PC-9 (cell line): ENCODE data around the gene PTS. TPM values are rescaled to one million over a fixed set of nuclear protein-coding genes. Genes with fewer than 3 reads are reported as not detected.

Experiments
- BruUV-seq: library from RNA; stranded (reverse); fragments of 400-500 nt; replicated peaks from 2 replicates; lab custom pipeline; 2021; lab: Mats Ljungman, UMichigan
- CTCF ChIA-PET: fragments of 300-600 bp; sonication (Branson Sonifier 250); formaldehyde crosslinking; loops from one replicate; lab custom pipeline; 2022; ENCODE audit warnings: antibody characterized with exemption; lab: Charles Lee
- POLR2A ChIA-PET: fragments of 300-600 bp; sonication (Branson Sonifier 250); formaldehyde crosslinking; loops from one replicate; lab custom pipeline; 2022; ENCODE audit warnings: antibody characterized with exemption; ENCODE audit not compliant: unreplicated experiment; lab: Charles Lee
- DNase-seq, 2 experiments: peaks; one replicate each; pipeline versions ENCODE4 v3.0.0 to v3.0.0-alpha.2; 2015 to 2022; ENCODE audit warnings: mixed read lengths in 1 of 2
- H2AFZ ChIP-seq: fragments of 200-600 bp; sonication (generic); 2 replicates; pipeline ENCODE4 v1.8.1; 2017; ENCODE audit warnings: antibody characterized with exemption
- H3F3A ChIP-seq: fragments of 200-600 bp; sonication (generic); 2 replicates; pipeline ENCODE4 v1.8.1; 2017; ENCODE audit warnings: antibody characterized with exemption, mild to moderate bottlenecking, low read depth; ENCODE audit not compliant: insufficient read depth
- H3K27ac ChIP-seq: fragments of 200-600 bp; sonication (generic); 2 replicates; pipeline ENCODE4 v1.6.1; 2016; ENCODE audit warnings: mixed run types
- H3K27me3 ChIP-seq: fragments of 200-600 bp; sonication (generic); 2 replicates; pipeline ENCODE4 v1.6.1; 2016; ENCODE audit warnings: low read depth, mixed run types; ENCODE audit not compliant: insufficient read depth
- H3K36me3 ChIP-seq: fragments of 200-600 bp; sonication (generic); 2 replicates; pipeline ENCODE4 v1.6.1; 2016; ENCODE audit warnings: low read depth, mixed run types
- H3K4me1 ChIP-seq: fragments of 200-600 bp; sonication (generic); replicated peaks from 2 replicates; pipeline ENCODE4 v1.6.1; 2016; ENCODE audit warnings: mixed run types; ENCODE audit not compliant: insufficient read depth
- H3K4me2 ChIP-seq: fragments of 200-600 bp; sonication (generic); 2 replicates; pipeline ENCODE4 v1.6.1; 2017; ENCODE audit warnings: mixed run types
- H3K4me3 ChIP-seq: fragments of 200-600 bp; sonication (generic); 2 replicates; pipeline ENCODE4 v1.6.1; 2016; ENCODE audit warnings: mixed run types
- H3K79me2 ChIP-seq: fragments of 200-600 bp; sonication (generic); 2 replicates; pipeline ENCODE4 v1.6.1; 2017; ENCODE audit warnings: low read depth, mixed run types
- H3K9me2 ChIP-seq: fragments of 200-600 bp; sonication (generic); 2 replicates; pipeline ENCODE4 v1.8.1; 2017; ENCODE audit warnings: mild to moderate bottlenecking; ENCODE audit not compliant: insufficient read depth
- H3K9me3 ChIP-seq: fragments of 200-600 bp; sonication (generic); 2 replicates; pipeline ENCODE4 v1.8.1; 2016; ENCODE audit warnings: low read depth; ENCODE audit not compliant: insufficient read depth
- H4K20me1 ChIP-seq: fragments of 200-600 bp; sonication (generic); 2 replicates; pipeline ENCODE4 v1.8.1; 2017; ENCODE audit not compliant: insufficient read depth
- EZH2 ChIP-seq: fragments of 200-600 bp; sonication (generic); IDR thresholded peaks from 2 replicates; pipeline ENCODE4 v1.8.0; 2017; ENCODE audit warnings: antibody characterized with exemption, low read depth
- intact Hi-C: fragments of 100-400 bp; cut with micrococcal nuclease; formaldehyde crosslinking; loops from one replicate; pipeline ENCODE4 v1.10.0; 2022; ENCODE audit not compliant: unreplicated experiment
- total RNA-seq: library from RNA; stranded (reverse); gene quantifications from 2 replicates; pipeline ENCODE4 v1.2.3, GENCODE V29; 2021
- TF ChIP-seq, protein P1 (sequence below): fragments of 200-600 bp; sonication (generic); conservative IDR thresholded peaks from 2 replicates; pipeline ENCODE4 v1.6.1; 2017; ENCODE audit warnings: mixed run types, antibody characterized with exemption, mild to moderate bottlenecking, moderate library complexity

The PTS gene
- total RNA-seq, 1 experiment from 2014 or later, result 43.0 TPM

DNA sequence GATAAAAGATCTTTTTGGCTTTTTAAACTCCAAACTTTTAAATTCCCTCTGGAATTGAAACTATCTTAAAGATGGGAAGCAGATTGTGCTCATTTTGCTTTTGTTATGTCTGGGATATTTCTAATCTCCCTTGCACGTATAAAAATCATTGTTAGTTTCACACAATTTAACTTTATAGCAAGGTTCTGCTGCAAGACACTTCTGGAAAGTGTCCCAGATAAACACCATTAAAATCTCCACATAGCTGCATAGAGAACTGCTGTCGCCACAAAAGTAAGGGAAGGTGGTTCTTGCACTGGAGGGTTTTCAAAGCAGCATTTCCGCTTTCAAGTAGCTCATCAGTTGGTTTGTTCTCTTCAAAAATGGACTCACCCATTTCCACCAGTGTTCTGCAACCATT lies 11.8 kb downstream of the PTS start:
- Histone ChIP-seq H3K36me3 (peaks cover 29% of the 10 kb centered on the region), H4K20me1 (no peaks in the 10 kb centered on the region), H3K27ac (no peak overlapping the region), H2AFZ (no peak overlapping the region), H3K4me2 (no peak overlapping the region), H3K9me2 (no peaks in the 10 kb centered on the region), H3K4me3 (no peak overlapping the region), H3K79me2 (no peaks in the 10 kb centered on the region), H3K27me3 (no peaks in the 10 kb centered on the region), H3K9me3 (no peaks in the 10 kb centered on the region), H3K4me1 (no peaks in the 10 kb centered on the region), H3F3A (peaks cover 3% of the 10 kb centered on the region)
- intact Hi-C loops, result no loop called here
- TF ChIP-seq EZH2, result no peak
- TF ChIP-seq, protein P1, sequence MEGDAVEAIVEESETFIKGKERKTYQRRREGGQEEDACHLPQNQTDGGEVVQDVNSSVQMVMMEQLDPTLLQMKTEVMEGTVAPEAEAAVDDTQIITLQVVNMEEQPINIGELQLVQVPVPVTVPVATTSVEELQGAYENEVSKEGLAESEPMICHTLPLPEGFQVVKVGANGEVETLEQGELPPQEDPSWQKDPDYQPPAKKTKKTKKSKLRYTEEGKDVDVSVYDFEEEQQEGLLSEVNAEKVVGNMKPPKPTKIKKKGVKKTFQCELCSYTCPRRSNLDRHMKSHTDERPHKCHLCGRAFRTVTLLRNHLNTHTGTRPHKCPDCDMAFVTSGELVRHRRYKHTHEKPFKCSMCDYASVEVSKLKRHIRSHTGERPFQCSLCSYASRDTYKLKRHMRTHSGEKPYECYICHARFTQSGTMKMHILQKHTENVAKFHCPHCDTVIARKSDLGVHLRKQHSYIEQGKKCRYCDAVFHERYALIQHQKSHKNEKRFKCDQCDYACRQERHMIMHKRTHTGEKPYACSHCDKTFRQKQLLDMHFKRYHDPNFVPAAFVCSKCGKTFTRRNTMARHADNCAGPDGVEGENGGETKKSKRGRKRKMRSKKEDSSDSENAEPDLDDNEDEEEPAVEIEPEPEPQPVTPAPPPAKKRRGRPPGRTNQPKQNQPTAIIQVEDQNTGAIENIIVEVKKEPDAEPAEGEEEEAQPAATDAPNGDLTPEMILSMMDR, result no peak
- no peak for DNase-seq
- no TSS peak for BruUV-seq
- CTCF ChIA-PET, result no interaction called here
- POLR2A ChIA-PET, result no interaction called here

DNA sequence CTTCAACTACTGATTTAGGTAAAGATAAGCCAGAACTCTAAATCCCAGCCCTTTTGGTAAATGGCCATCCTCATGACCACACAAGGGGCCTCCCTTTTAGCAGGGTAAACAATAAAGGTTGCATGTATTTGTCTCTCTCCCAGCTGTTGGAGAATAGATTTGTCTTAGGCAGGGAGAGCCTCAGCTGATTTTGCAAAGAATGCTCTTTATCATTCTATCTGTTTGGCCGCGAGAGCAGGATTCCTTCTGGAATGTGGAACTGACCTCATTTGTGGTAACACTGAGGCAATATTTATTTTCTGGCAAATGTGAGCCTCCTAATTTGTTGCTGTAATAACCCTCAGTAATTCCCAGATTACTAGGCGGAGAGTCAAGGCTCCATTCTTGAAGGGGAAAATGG lies 15.3 kb downstream of the PTS start:
- TF ChIP-seq EZH2, result no peak
- TF ChIP-seq, protein P1, result no peak
- H3K27ac ChIP-seq, result no peak overlapping the region
- H3K79me2 ChIP-seq, result no peaks in the 10 kb centered on the region
- no peaks in the 10 kb centered on the region for H3K27me3 ChIP-seq
- ChIA-PET POLR2A (interaction anchor here (0.6 kb wide), 1 partner anchor 12 kb away, joined by 3 read pairs; no protein-coding TSS in a partner anchor), CTCF (no interaction called here)
- H3F3A ChIP-seq, result no peaks in the 10 kb centered on the region
- no peak overlapping the region for H3K4me2 ChIP-seq
- H2AFZ ChIP-seq, result no peak overlapping the region
- H3K4me1 ChIP-seq, result no peaks in the 10 kb centered on the region
- DNase-seq, result peak in 1 of 2 experiments; percentile 42
- no peaks in the 10 kb centered on the region for H3K9me2 ChIP-seq
- H3K9me3 ChIP-seq, result peaks cover 6% of the 10 kb centered on the region; the same call in 1 of the 2 replicates
- H3K4me3 ChIP-seq, result no peak overlapping the region
- intact Hi-C loops, result no loop called here
- no peaks in the 10 kb centered on the region for H4K20me1 ChIP-seq
- no TSS peak for BruUV-seq
- H3K36me3 ChIP-seq, result peaks cover 10% of the 10 kb centered on the region; the same call in 1 of the 2 replicates

DNA sequence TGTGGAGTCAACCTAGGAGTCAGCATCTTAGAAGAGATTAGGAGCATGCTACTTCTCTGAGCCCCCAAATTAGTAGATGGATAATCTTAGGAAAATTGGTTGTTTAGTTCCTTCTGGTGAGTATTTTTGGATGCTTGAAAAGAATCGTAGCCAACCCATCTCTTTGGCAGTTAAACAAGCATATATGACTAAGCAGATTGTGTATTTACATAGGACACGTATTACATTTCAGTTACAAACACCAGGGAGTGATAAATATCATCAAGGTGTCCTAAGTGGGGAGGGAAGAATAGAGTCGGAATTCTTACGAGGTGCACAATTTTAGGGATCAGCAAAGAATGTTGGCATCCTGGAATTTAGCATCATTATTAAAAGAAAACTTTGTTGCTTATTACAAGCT lies 21.0 kb downstream of the PTS start:
- H4K20me1 ChIP-seq, result no peaks in the 10 kb centered on the region
- H3K4me1 ChIP-seq, result peaks cover 17% of the 10 kb centered on the region
- no TSS peak for BruUV-seq
- DNase-seq, result peak in 1 of 2 experiments; percentile 49
- CTCF ChIA-PET, result interaction anchor here (0.6 kb wide), 1 partner anchor 919 kb away, joined by 3 read pairs; no protein-coding TSS in a partner anchor
- H3K27me3 ChIP-seq, result no peaks in the 10 kb centered on the region
- POLR2A ChIA-PET, result no interaction called here
- no peaks in the 10 kb centered on the region for H3K9me2 ChIP-seq
- H3K36me3 ChIP-seq, result no peaks in the 10 kb centered on the region
- H3K9me3 ChIP-seq, result peaks cover 6% of the 10 kb centered on the region; the same call in 1 of the 2 replicates
- no peak overlapping the region for H2AFZ ChIP-seq
- TF ChIP-seq EZH2, result no peak
- TF ChIP-seq, protein P1, result no peak
- no peaks in the 10 kb centered on the region for H3K79me2 ChIP-seq
- H3K4me2 ChIP-seq, result peak overlapping the region; percentile 8; the same call in 1 of the 2 replicates
- peaks cover 5% of the 10 kb centered on the region; the same call in 1 of the 2 replicates for H3F3A ChIP-seq
- no peak overlapping the region for H3K4me3 ChIP-seq
- intact Hi-C loops, result no loop called here
- H3K27ac ChIP-seq, result no peak overlapping the region
